RWPE1 (cell line): Measurements from ENCODE around the gene SMYD3.

Experiments
- CTCF ChIA-PET: fragments of 350-600 bp; sonication (Branson Sonifier 250); formaldehyde crosslinking; extraction: SDS; loops from one replicate; lab custom pipeline; 2021; lab: Yijun Ruan, JAX
- POLR2A ChIA-PET: fragments of 400-600 bp; formaldehyde crosslinking; extraction: SDS; loops from one replicate; lab custom pipeline; 2020; ENCODE audit warnings: antibody characterized with exemption; ENCODE audit not compliant: low non-redundant PET; lab: Yijun Ruan, JAX
- DNase-seq: peaks from one replicate; pipeline ENCODE4 v3.0.0; 2012; ENCODE audit warnings: low spot score
- H3K27ac ChIP-seq: fragments of 450-650 bp; 2 replicates; pipeline ENCODE4 v1.5.1; 2017
- TF ChIP-seq, protein P1 (sequence below): fragments of 450-650 bp; conservative IDR thresholded peaks from 2 replicates; pipeline ENCODE4 v1.5.1; 2017; ENCODE audit warnings: low read depth, mild to moderate bottlenecking

Gene SMYD3

GRCh38 chr1:245869847-245870246, 637.2 kb downstream of the SMYD3 start:
- ChIA-PET CTCF (no interaction called here), POLR2A (no interaction called here)
- H3K27ac ChIP-seq = no peak overlapping the region
- DNase-seq = no peak
- TF ChIP-seq, protein P1, sequence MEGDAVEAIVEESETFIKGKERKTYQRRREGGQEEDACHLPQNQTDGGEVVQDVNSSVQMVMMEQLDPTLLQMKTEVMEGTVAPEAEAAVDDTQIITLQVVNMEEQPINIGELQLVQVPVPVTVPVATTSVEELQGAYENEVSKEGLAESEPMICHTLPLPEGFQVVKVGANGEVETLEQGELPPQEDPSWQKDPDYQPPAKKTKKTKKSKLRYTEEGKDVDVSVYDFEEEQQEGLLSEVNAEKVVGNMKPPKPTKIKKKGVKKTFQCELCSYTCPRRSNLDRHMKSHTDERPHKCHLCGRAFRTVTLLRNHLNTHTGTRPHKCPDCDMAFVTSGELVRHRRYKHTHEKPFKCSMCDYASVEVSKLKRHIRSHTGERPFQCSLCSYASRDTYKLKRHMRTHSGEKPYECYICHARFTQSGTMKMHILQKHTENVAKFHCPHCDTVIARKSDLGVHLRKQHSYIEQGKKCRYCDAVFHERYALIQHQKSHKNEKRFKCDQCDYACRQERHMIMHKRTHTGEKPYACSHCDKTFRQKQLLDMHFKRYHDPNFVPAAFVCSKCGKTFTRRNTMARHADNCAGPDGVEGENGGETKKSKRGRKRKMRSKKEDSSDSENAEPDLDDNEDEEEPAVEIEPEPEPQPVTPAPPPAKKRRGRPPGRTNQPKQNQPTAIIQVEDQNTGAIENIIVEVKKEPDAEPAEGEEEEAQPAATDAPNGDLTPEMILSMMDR = no peak

- TF ChIP-seq, protein P1 = no peak
- DNase-seq = no peak
- ChIA-PET POLR2A (no interaction called here), CTCF (no interaction called here)
- no peak overlapping the region for H3K27ac ChIP-seq
These were observed 639.3 kb downstream of the SMYD3 start for GRCh38 chr1:245867738-245868137.

DNA sequence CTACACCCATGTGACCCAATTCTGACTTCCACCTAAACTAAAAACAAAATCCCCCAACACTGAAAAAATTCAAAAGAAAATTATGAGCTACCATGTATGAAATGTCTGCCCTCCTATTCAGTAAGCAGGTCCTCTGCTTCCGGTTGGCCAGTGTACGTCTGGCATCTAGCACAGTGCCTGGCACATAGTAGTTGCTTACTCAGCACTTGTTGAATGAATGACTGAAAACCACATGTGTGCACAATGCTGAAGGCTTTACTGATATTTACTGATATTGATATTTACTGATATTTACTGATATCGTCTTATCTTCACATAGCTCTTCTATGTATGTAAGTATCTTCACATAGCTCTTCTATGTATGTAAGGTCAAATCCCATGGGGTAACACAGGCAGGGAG, 642.2 kb downstream of the SMYD3 start:
- ChIA-PET POLR2A (no interaction called here), CTCF (no interaction called here)
- no peak overlapping the region for H3K27ac ChIP-seq
- TF ChIP-seq, protein P1 = no peak
- DNase-seq = no peak

GRCh38 chr1:245863566-245864184, 643.4 kb downstream of the SMYD3 start:
- ChIA-PET CTCF (no interaction called here), POLR2A (no interaction called here)
- no peak for DNase-seq
- H3K27ac ChIP-seq = no peak overlapping the region
- TF ChIP-seq, protein P1 = no peak

DNA sequence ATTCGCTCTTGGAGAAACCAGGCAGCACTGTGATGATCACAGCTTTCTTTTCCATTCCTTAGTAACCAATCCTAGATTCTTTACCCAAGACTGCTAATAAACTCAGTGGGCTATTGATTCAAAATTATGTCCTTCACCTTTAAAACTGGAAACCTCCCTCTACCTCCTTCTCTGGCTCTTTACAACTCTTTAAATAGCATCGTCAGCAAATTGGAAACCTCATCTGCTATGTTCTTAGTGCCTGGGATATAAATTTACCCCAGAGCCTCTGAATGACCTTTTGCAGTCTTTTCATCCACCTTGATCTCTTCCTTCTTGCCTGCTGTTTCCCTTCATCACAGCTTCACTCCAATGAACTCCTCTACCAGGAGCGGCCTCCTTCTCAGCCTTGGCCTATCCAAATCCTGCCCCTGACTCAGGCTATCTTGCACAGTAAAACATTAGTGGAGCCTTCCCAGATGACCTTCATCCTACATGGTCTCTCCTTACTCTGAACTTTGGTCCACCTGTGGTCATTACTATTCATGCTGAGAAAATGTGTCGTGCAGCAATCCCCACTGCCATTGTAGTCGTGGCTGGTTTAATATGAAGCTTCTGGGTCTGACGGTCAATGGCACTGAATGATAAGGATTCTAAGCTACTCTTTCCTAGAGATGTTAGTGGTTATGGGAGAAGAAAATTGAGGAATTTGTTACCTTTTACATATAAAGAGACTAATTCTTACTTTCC, 644.1 kb downstream of the SMYD3 start:
- H3K27ac ChIP-seq = no peak overlapping the region
- ChIA-PET CTCF (no interaction called here), POLR2A (interaction anchor here (0.5 kb wide), 1 partner anchor 75 kb away, joined by 3 read pairs; no protein-coding TSS in a partner anchor)
- no peak for DNase-seq
- TF ChIP-seq, protein P1 = no peak

- ChIA-PET CTCF (no interaction called here), POLR2A (no interaction called here)
- no peak overlapping the region for H3K27ac ChIP-seq
- TF ChIP-seq, protein P1 = no peak
- no peak for DNase-seq
These were observed 646.2 kb downstream of the SMYD3 start for GRCh38 chr1:245860657-245861544.
